ENCODE measurements around the gene FAM24A. TPM values are rescaled to one million over a fixed set of nuclear protein-coding genes. Genes with fewer than 3 reads are reported as not detected.
A peak's percentile ranks its signal among the peaks of the same experiment; 100 is the strongest.

FAM24A gene
- total RNA-seq, 2 donors from 2014 or later: not detected

- H3K4me3 Mint-ChIP-seq: peak within 1 kb of the TSS; percentile 88
- H3K36me3 Mint-ChIP-seq: peaks cover 10% of the 10 kb centered on the region
- H3K4me1 Mint-ChIP-seq (ENCODE audit: low read depth in 2 of 2): peaks cover 15 to 29% of the 10 kb centered on the region in 2 donors
- H3K27me3 Mint-ChIP-seq: peaks cover 0 to 2% of the 10 kb centered on the region in 2 donors
- ATAC-seq (peak; percentile 98 to 99), DNase-seq (ENCODE audit: low spot score) (peak; percentile 98)
- peak within 1 kb of the TSS; percentile 85 to 90 for H3K27ac Mint-ChIP-seq
- H3K9me3 Mint-ChIP-seq: no peaks in the 10 kb centered on the region
Measured at GRCh38 chr10:122953902-122954730, 43.7 kb downstream of the FAM24A start, which contains the start of gene C10orf88. C10orf88 (minus strand) TSS chr10:122954227; CDS start chr10:122954178, 49 bp downstream.

GRCh38 chr10:122954731-122955050 lies 44.3 kb downstream of the FAM24A start:
- Mint-ChIP-seq H3K27me3 (peaks cover 0 to 2% of the 10 kb centered on the region in 2 donors), H3K4me3 (peak overlapping the region; percentile 88), H3K27ac (peak overlapping the region in 1 of 2 donors; percentile 90), H3K9me3 (no peaks in the 10 kb centered on the region), H3K4me1 (ENCODE audit: low read depth in 2 of 2) (peaks cover 15 to 29% of the 10 kb centered on the region in 2 donors), H3K36me3 (peaks cover 10% of the 10 kb centered on the region)
- no peak for DNase-seq (ENCODE audit: low spot score)
- ATAC-seq: no peak

GRCh38 chr10:122955892-122956291 lies 45.5 kb downstream of the FAM24A start:
- ATAC-seq: no peak
- H3K27me3 Mint-ChIP-seq: peaks cover 0 to 2% of the 10 kb centered on the region in 2 donors
- H3K4me3 Mint-ChIP-seq: no peak overlapping the region
- H3K36me3 Mint-ChIP-seq: peaks cover 10% of the 10 kb centered on the region
- no peak for DNase-seq (ENCODE audit: low spot score)
- H3K27ac Mint-ChIP-seq: no peak overlapping the region
- H3K9me3 Mint-ChIP-seq: no peaks in the 10 kb centered on the region
- H3K4me1 Mint-ChIP-seq (ENCODE audit: low read depth in 2 of 2): peaks cover 15 to 29% of the 10 kb centered on the region in 2 donors

- Mint-ChIP-seq H3K27ac (no peak overlapping the region), H3K4me1 (ENCODE audit: low read depth in 2 of 2) (peaks cover 13 to 25% of the 10 kb centered on the region in 2 donors), H3K36me3 (peaks cover 9% of the 10 kb centered on the region), H3K27me3 (peaks cover 5 to 7% of the 10 kb centered on the region in 2 donors), H3K4me3 (no peak overlapping the region), H3K9me3 (no peaks in the 10 kb centered on the region)
- ATAC-seq (no peak), DNase-seq (ENCODE audit: low spot score) (no peak)
Measured at GRCh38 chr10:122957474-122957873, 47.1 kb downstream of the FAM24A start.

- ATAC-seq: no peak
- no peak for DNase-seq (ENCODE audit: low spot score)
- H3K4me3 Mint-ChIP-seq: no peak overlapping the region
- no peaks in the 10 kb centered on the region for H3K4me1 Mint-ChIP-seq (ENCODE audit: low read depth in 2 of 2)
- peaks cover 5% of the 10 kb centered on the region for H3K9me3 Mint-ChIP-seq
- peaks cover 15 to 37% of the 10 kb centered on the region in 2 donors for H3K27me3 Mint-ChIP-seq
- H3K36me3 Mint-ChIP-seq: peaks cover 18% of the 10 kb centered on the region
- H3K27ac Mint-ChIP-seq: no peak overlapping the region
Measured at GRCh38 chr10:122962405-122962804, 52.0 kb downstream of the FAM24A start.

Other genes starting within 250 kb of the FAM24A start
- not detected for gene C10orf120, start 210.8 kb upstream of the FAM24A start, total RNA-seq
- 1 to 10 TPM; 1.1 to 3.9 TPM for gene CUZD1, start 64.8 kb upstream of the FAM24A start, total RNA-seq
- 10 to 100 TPM in 1 of 2 donors, 1 to 10 TPM in 1; 3.0 to 19.7 TPM for gene FAM24B, start 31.0 kb upstream of the FAM24A start, total RNA-seq
- 10 to 100 TPM; 12.7 to 16.0 TPM for gene C10orf88, start 43.6 kb downstream of the FAM24A start, total RNA-seq
- 1 to 10 TPM; 3.4 to 3.5 TPM for gene PSTK, start 69.8 kb downstream of the FAM24A start, total RNA-seq
- gene IKZF5, start 98.2 kb downstream of the FAM24A start, total RNA-seq: 10 to 100 TPM; 21.4 to 22.1 TPM
- 10 to 100 TPM; 15.0 to 24.0 TPM for gene ACADSB, start 98.4 kb downstream of the FAM24A start, total RNA-seq
- not detected for gene HMX3, start 225.4 kb downstream of the FAM24A start, total RNA-seq
- gene HMX2, start 237.5 kb downstream of the FAM24A start, total RNA-seq: not detected
- 100 to 1,000 TPM; 163 to 226 TPM for gene BUB3, start 243.8 kb downstream of the FAM24A start, total RNA-seq